NCI-H2196 (cell line): ENCODE data around the gene FAM117A.
A peak's percentile ranks its signal among the peaks of the same experiment; 100 is the strongest.
"Not testable (repeated sequence)": the region's sequence is repeated elsewhere in the genome, so short reads cannot be mapped to it uniquely, and the experiment has no call there.

Source experiments
- DNase-seq: peaks from one replicate; lab custom pipeline; 2025; ENCODE audit not compliant: unreplicated experiment; lab: John Stamatoyannopoulos, UW

FAM117A gene

DNA sequence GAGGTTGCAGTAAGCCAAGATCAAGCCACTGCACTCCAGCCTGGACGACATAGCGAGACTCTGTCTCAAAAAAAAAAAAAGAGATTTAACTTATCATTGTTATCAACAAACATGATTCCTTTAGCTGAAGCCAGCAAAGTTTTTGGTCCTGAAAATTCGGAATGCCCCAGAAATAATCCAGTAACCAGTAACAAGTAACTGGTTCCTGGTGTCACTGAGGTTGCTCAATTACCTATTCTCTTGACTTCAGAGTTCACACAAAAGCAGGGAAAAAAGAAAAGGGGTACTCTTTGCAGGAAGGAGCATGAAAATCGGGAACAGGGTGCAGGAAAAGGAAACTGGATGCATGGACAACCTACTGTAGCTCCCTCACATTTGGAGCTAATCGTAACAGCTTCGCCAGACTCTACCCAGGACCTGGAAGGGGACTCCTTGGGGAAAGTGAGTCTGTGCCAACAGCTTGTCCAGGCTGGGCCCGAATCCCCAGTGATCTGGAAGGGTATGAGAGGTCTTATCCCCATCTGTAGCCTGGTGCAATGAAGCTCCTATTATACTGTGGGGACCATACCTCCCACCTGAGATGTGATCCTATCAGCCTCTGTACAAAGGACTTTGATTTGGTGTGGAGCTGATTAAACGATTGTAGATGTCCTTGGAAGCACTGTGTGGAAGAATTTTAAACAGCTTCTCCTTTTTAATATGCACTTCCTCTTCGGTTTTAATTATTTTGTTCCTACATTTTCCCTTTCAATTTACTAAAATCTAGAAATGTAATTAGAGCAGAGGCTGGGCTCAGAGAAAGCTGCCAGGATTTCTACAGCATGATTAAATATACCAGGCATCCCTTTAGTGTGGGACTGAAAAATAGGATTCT is 82.6 kb downstream of the FAM117A start:
- no peak for DNase-seq

DNA sequence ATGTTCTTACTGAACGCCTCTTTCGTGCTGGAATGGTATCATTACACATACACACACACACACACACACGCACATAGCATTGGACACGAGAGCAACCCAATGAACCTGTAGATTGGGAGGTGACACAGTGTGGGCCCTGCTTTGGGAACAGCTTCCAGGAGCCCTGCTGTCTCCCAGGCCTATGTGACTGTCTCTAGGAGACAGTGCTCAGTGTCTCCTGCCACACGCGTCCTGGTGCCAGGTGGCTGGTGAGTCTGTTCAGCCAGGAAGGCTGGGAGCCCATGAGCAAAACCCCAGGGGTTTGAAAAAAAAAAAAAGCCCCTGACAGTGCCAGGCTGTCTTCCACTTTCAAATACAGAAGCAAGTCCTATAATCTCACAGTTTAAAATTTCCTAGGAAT is 83.6 kb downstream of the FAM117A start:
- DNase-seq = no peak

- peak; percentile 99 for DNase-seq
These were observed 85.7 kb downstream of the FAM117A start, which contains the start of gene SPOP for GRCh38 chr17:49677933-49678847. Gene SPOP, minus strand, starts transcription at chr17:49678097. Its CDS starts 55,287 bp downstream, at chr17:49622810.

DNA sequence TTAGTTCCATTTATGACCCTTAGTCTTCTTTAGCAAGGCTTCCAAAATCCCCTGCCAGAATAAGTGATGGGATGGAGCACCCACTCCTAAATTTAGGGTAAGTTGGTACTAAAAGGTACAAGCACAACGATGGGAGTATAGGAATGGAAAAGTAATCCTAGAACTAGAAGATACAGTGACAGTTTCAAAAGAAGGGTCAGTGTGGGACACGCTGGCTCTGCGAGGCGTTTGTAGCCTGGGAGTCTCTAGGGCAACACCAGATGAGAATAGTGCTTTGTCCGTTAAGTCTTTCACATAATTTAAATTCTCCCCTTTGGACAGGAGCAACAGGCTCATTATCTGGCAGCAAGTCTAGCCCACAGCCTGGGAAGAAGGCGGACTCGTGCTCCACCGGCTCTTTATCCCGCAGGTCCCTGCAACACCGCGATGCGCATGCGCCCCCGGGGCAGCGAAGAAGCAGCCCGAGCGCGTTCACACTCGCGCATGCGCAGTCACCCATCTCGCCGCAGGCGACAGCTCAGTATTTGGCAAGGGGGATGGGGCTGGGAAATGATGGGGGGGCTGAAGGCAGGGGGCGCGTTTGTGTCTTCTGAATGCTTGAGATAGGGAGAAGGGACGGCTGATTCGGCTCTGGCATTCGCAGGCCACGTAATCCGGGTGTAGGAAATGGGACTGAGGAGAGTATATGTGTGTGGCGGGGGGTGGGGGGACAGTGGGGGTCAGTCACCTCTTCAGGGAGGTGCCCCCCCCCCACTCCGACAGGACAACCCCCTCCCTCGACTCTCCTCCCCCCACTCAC is 86.6 kb downstream of the FAM117A start:
- DNase-seq = peak; percentile 95

DNA sequence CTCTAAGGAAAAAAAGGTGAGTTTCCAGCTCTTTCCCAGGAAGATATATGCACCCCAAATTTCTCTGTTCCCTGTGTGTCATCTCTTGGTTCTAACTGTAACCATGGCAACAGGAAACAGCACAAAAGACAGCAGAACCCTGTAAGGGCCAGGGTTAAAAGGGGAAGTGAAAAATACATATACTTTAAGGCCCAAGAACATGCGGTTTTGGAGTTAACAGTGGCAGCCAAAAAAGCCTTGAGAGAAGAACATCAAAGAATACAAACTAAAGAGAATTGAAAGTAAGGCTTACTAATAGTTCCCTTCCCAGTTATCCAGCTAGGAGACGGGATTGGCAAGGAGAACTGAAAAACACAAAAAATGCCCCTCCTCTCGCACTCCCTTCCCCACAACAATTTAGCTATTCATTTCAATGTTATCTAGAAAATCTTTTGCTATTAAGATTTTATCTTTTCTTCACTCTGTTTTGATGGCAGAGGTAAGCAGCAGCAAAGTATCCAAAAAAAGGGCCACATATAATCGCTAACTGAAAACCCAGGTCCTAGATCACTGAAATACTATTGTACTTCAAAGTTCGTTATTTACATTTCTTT is 87.6 kb downstream of the FAM117A start:
- DNase-seq = no peak

- DNase-seq = no peak
These were observed 89.4 kb downstream of the FAM117A start for GRCh38 chr17:49674507-49674906.

- DNase-seq = not testable (repeated sequence)
These were observed 90.3 kb downstream of the FAM117A start for GRCh38 chr17:49673679-49674078.

DNA sequence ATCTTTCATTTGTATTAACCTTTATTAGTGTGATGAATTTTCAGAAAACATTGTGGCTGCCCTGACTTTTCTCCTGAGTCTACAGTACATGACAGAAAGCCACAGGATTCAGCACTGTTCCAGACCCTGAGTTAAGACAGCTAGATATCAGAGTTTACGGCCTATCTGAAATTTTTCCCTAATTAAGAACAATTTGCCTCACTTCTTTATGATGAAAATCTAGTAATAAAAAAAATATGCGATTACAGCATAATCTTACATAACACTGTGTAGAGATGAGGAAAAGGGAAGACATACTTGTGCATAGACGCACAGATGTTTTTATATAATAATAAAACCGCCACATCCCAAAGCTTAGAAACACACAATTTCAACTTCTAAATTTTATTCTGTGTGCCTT is 93.3 kb downstream of the FAM117A start:
- no peak for DNase-seq

DNA sequence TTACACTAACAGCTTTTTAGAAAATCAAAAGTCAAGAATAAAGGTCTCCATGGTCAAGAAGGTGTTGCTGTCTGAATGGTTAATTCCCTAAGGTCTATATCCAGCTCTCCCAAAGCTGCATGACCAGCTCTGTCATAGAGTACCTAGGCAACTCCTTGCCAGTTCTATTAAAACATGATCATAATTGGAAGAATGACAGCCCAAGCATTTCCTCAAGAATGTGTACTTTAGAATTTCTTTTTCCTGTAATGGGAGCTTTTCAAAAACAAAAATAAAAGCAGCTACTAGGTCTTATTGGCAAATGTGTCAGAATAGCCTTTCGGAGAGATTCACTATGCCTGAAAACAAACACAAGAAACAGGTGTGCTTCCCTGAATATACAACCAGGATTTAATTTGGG is 93.9 kb downstream of the FAM117A start:
- no peak for DNase-seq

GRCh38 chr17:49667854-49668253 is 96.1 kb downstream of the FAM117A start:
- no peak for DNase-seq

DNA sequence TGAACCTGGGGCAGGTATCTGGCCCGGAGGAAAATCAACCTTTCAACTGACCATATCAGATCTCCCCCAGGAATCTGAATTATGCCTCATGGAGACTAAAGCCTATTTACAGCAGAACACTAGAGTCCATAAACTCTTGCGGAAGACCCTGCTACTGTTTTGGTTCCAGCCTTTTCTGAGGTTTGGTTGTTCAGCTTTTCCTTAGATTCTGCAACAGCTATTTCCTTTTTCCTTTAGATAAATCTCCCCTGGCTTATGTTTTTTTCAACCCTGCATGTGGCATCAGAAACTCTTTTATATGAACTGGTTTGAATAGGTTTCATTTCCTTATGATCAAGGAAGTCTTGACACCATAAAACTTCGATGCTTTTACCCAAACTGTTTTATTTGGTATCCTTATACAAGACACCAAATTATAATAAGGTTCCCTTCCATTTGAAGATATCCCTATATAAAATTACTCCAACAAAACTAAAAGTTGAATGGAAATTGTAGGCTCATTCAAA is 99.2 kb downstream of the FAM117A start:
- DNase-seq = no peak
